ENCODE measurements around the gene ADAMTSL3.

GRCh38 chr15:83838763-83839162 is 184.8 kb downstream of the ADAMTSL3 start:
- TF ChIP-seq TAF1 (IDR thresholded peaks at IDR 0.05; ENCODE audit: borderline replicate concordance, low read depth, low read length) (no peak), CTCF (IDR thresholded peaks at IDR 0.05) (no peak), POLR2AphosphoS5 (IDR thresholded peaks at IDR 0.05; ENCODE audit: low read depth, low read length) (no peak), RAD21 (IDR thresholded peaks at IDR 0.05; ENCODE audit: low read length) (no peak), NRF1 (IDR thresholded peaks at IDR 0.05; ENCODE audit: low read depth, low read length) (no peak), RFX5 (IDR thresholded peaks at IDR 0.05; ENCODE audit: low read length) (no peak)

All from SK-N-SH (cell line).